ENCODE data around the gene DIPK1B. TPM values are rescaled to one million over a fixed set of nuclear protein-coding genes. Genes with fewer than 3 reads are reported as not detected.

The DIPK1B gene
- total RNA-seq, 1 donor from 2014 or later, result 293 TPM

DNA sequence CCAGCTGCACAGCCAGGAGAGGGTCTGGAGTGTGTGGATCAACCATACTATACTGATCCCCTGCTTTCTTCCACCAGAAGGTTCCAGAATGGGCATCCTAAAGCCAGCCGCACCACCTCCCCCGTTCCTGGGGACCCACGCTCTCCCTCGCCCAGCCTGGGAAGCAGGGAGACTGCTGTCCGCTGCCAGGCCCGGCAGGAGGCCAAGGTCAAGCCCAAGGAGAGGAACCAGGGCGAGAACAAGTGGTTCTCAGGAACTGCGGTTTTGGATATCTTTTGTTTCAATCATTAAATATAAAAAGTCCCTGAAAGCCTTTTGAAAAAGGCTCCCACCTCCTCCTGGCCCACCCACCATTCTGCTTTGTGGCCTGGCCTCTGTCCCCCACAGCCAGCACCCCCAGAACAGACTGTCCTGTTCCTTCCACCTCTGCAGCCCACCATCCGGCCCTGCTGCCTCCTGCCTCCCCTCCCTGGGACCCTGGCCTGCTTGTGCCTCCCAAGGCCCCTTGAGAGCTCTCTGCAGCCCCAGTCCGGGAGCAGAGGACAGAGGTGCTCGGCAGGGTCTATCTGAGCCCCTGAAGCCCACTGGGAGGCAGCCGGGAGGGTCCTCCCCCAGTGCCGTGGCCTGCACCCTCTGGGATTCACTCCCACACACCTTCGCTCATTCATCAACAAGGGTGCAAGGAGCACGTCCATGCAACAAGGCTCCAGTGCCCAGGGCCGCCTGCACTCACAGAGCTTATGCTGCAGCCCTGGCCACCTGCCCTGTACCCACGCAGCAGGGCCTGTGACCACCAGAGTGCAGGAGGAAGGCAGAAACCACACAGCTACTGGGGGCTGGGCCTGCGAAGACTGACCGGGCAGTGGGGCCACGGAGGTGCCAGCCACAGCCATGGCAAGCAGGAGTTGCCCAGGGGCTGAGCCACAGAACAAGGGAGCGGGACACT is 36.6 kb downstream of the DIPK1B start:
- peaks cover 5% of the 10 kb centered on the region for H3K27me3 Mint-ChIP-seq (ENCODE audit: unreplicated experiment)
- H3K4me1 Mint-ChIP-seq (ENCODE audit: unreplicated experiment), result no peaks in the 10 kb centered on the region
- DNase-seq (ENCODE audit: low spot score), result no peak
- H3K4me3 Mint-ChIP-seq (ENCODE audit: unreplicated experiment), result no peak overlapping the region
- TF ChIP-seq, protein P1, sequence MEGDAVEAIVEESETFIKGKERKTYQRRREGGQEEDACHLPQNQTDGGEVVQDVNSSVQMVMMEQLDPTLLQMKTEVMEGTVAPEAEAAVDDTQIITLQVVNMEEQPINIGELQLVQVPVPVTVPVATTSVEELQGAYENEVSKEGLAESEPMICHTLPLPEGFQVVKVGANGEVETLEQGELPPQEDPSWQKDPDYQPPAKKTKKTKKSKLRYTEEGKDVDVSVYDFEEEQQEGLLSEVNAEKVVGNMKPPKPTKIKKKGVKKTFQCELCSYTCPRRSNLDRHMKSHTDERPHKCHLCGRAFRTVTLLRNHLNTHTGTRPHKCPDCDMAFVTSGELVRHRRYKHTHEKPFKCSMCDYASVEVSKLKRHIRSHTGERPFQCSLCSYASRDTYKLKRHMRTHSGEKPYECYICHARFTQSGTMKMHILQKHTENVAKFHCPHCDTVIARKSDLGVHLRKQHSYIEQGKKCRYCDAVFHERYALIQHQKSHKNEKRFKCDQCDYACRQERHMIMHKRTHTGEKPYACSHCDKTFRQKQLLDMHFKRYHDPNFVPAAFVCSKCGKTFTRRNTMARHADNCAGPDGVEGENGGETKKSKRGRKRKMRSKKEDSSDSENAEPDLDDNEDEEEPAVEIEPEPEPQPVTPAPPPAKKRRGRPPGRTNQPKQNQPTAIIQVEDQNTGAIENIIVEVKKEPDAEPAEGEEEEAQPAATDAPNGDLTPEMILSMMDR (IDR thresholded peaks at IDR 0.05; ENCODE audit: unreplicated experiment), result no peak
- peaks cover 4% of the 10 kb centered on the region for H3K36me3 Mint-ChIP-seq (ENCODE audit: low read depth, unreplicated experiment)
- H3K27ac Mint-ChIP-seq (ENCODE audit: unreplicated experiment), result no peak overlapping the region
- peaks cover 6% of the 10 kb centered on the region for H3K9me3 Mint-ChIP-seq (ENCODE audit: unreplicated experiment)

DNA sequence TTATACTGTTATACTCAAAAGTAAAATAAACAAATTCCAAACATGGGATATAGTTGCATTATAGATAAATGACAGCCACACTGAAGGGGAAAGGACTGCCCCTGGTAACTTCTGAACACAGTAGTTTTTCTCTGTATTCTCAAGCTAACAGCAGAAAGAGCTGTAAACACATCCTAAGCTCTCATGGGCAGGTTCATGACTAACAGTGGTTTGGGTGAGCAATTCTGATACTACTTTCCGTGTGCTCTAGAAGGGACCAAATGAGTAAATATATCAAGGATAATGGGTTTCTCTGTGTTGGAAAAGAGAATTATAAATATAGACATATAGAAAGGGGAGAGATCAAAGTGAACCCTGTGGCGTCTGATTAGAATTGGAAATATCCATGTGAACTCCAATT is 38.2 kb downstream of the DIPK1B start:
- no peak for DNase-seq (ENCODE audit: low spot score)
- Mint-ChIP-seq H3K4me3 (ENCODE audit: unreplicated experiment) (no peak overlapping the region), H3K27ac (ENCODE audit: unreplicated experiment) (no peak overlapping the region), H3K9me3 (ENCODE audit: unreplicated experiment) (peaks cover 6% of the 10 kb centered on the region), H3K27me3 (ENCODE audit: unreplicated experiment) (peaks cover 6% of the 10 kb centered on the region), H3K36me3 (ENCODE audit: low read depth, unreplicated experiment) (peaks cover 6% of the 10 kb centered on the region), H3K4me1 (ENCODE audit: unreplicated experiment) (no peaks in the 10 kb centered on the region)
- TF ChIP-seq, protein P1 (IDR thresholded peaks at IDR 0.05; ENCODE audit: unreplicated experiment), result no peak

DNA sequence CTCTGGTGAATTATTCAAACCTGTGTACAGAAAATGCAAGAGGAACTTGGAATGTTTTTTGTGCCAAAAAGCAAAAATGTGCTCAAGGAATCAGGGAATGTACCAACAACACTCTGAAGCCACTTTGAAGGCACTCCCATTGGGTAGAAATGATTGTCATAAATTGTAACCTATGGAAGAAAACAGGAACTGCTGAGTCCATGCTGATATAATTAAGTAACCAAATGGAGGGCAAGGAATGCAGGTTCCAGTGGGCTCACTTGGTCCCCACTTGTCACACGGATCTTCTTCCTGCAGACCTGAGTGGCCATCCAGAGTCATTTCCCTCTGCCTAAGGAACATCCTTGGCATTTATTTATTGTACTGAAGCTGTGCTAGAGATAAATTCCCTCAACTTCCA is 38.9 kb downstream of the DIPK1B start:
- Mint-ChIP-seq H3K9me3 (ENCODE audit: unreplicated experiment) (peaks cover 6% of the 10 kb centered on the region), H3K27me3 (ENCODE audit: unreplicated experiment) (peaks cover 13% of the 10 kb centered on the region), H3K27ac (ENCODE audit: unreplicated experiment) (no peak overlapping the region), H3K36me3 (ENCODE audit: low read depth, unreplicated experiment) (peaks cover 7% of the 10 kb centered on the region), H3K4me1 (ENCODE audit: unreplicated experiment) (no peaks in the 10 kb centered on the region), H3K4me3 (ENCODE audit: unreplicated experiment) (no peak overlapping the region)
- no peak for DNase-seq (ENCODE audit: low spot score)
- TF ChIP-seq, protein P1 (IDR thresholded peaks at IDR 0.05; ENCODE audit: unreplicated experiment), result no peak

DNA sequence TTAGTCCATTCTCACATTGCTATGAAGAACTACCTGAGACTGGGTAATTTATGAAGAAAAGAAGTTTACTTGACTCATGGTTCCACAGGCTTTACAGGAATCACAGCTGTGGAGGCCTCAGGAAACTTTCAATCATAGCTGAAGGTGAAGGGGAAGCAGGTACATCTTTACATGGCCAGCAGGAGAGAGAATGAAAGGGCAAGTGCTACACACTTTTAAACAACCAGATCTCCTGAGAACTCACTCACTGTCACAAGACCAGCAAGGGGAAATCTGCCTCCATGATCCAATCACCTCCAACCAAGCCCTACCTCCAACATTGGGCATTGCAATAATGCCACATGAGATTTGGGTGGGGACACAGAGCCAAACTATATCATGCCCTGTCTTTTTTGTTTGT is 39.4 kb downstream of the DIPK1B start:
- no peak overlapping the region for H3K27ac Mint-ChIP-seq (ENCODE audit: unreplicated experiment)
- no peak overlapping the region for H3K4me3 Mint-ChIP-seq (ENCODE audit: unreplicated experiment)
- TF ChIP-seq, protein P1 (IDR thresholded peaks at IDR 0.05; ENCODE audit: unreplicated experiment), result no peak
- DNase-seq (ENCODE audit: low spot score), result no peak
- peaks cover 14% of the 10 kb centered on the region for H3K27me3 Mint-ChIP-seq (ENCODE audit: unreplicated experiment)
- H3K9me3 Mint-ChIP-seq (ENCODE audit: unreplicated experiment), result peaks cover 6% of the 10 kb centered on the region
- peaks cover 7% of the 10 kb centered on the region for H3K36me3 Mint-ChIP-seq (ENCODE audit: low read depth, unreplicated experiment)
- H3K4me1 Mint-ChIP-seq (ENCODE audit: unreplicated experiment), result no peaks in the 10 kb centered on the region

Measured in endothelial cell (in vitro differentiated cells).